ENCODE results near the gene MAPK6. TPM values are rescaled to one million over a fixed set of nuclear protein-coding genes. Genes with fewer than 3 reads are reported as not detected.

The MAPK6 gene
- total RNA-seq, 3 donors from 2014 or later (not counting 1 experiment from before 2014, with no cell fraction given), result 33.0 to 36.2 (median 33.1) TPM

- 100% methylated on average over 2 of the region's 2 CpGs for WGBS (ENCODE audit: insufficient coverage)
- peaks cover 8 to 18% of the 10 kb centered on the region in 2 donors for H3K4me1 Mint-ChIP-seq
- TF ChIP-seq CTCF (IDR thresholded peaks at IDR 0.05), result no peak
- Histone ChIP-seq H3K4me1 (ENCODE audit: control insufficient read depth, insufficient read depth, low read length) (no peaks in the 10 kb centered on the region), H3K27me3 (ENCODE audit: control insufficient read depth, insufficient read depth, low read length) (no peaks in the 10 kb centered on the region), H3K4me3 (ENCODE audit: low read length) (no peak overlapping the region), H3K27ac (ENCODE audit: low read length) (no peak overlapping the region), H3K36me3 (ENCODE audit: control insufficient read depth, insufficient read depth, low read length) (no peaks in the 10 kb centered on the region), H3K9me3 (ENCODE audit: control insufficient read depth, insufficient read depth, low read length) (peaks cover 9% of the 10 kb centered on the region)
- no peaks in the 10 kb centered on the region for H3K36me3 Mint-ChIP-seq
- H3K9me3 Mint-ChIP-seq, result peaks cover 0 to 5% of the 10 kb centered on the region in 2 donors
- H3K4me3 Mint-ChIP-seq, result no peak overlapping the region
- no peak overlapping the region for H3K27ac Mint-ChIP-seq
- H3K27me3 Mint-ChIP-seq (ENCODE audit: low read depth in 2 of 2), result no peaks in the 10 kb centered on the region
- no peak for DNase-seq
- intact Hi-C loops (cut with micrococcal nuclease), result no loop called here
- no peak for ATAC-seq
Observed at GRCh38 chr15:52030010-52030409, 11.0 kb downstream of the MAPK6 start.

- H3K27ac Mint-ChIP-seq, result no peak overlapping the region
- no peak for DNase-seq
- Histone ChIP-seq H3K9me3 (ENCODE audit: control insufficient read depth, insufficient read depth, low read length) (peaks cover 9% of the 10 kb centered on the region), H3K4me3 (ENCODE audit: low read length) (no peak overlapping the region), H3K27ac (ENCODE audit: low read length) (no peak overlapping the region), H3K4me1 (ENCODE audit: control insufficient read depth, insufficient read depth, low read length) (no peaks in the 10 kb centered on the region), H3K27me3 (ENCODE audit: control insufficient read depth, insufficient read depth, low read length) (no peaks in the 10 kb centered on the region), H3K36me3 (ENCODE audit: control insufficient read depth, insufficient read depth, low read length) (no peaks in the 10 kb centered on the region)
- no peak for TF ChIP-seq CTCF (IDR thresholded peaks at IDR 0.05)
- peaks cover 8 to 20% of the 10 kb centered on the region in 2 donors for H3K4me1 Mint-ChIP-seq
- H3K4me3 Mint-ChIP-seq, result no peak overlapping the region
- H3K27me3 Mint-ChIP-seq (ENCODE audit: low read depth in 2 of 2), result no peaks in the 10 kb centered on the region
- intact Hi-C loops (cut with micrococcal nuclease), result no loop called here
- peaks cover 0 to 5% of the 10 kb centered on the region in 2 donors for H3K9me3 Mint-ChIP-seq
- no peaks in the 10 kb centered on the region for H3K36me3 Mint-ChIP-seq
- ATAC-seq, result peak in 2 of 3 donors; percentile 47 to 73
- 91% methylated on average over 6 of the region's 7 CpGs for WGBS (ENCODE audit: insufficient coverage)
Observed at GRCh38 chr15:52031556-52031955, 12.5 kb downstream of the MAPK6 start.

- ATAC-seq, result peak in 1 of 3 donors; percentile 36
- H3K4me1 ChIP-seq (ENCODE audit: control insufficient read depth, insufficient read depth, low read length), result no peaks in the 10 kb centered on the region
- Mint-ChIP-seq H3K27ac (no peak overlapping the region), H3K9me3 (peaks cover 0 to 5% of the 10 kb centered on the region in 2 donors), H3K27me3 (ENCODE audit: low read depth in 2 of 2) (no peaks in the 10 kb centered on the region), H3K4me3 (no peak overlapping the region), H3K4me1 (peaks cover 28 to 37% of the 10 kb centered on the region in 2 donors), H3K36me3 (no peaks in the 10 kb centered on the region)
- peaks cover 9% of the 10 kb centered on the region for H3K9me3 ChIP-seq (ENCODE audit: control insufficient read depth, insufficient read depth, low read length)
- TF ChIP-seq CTCF (IDR thresholded peaks at IDR 0.05), result no peak
- intact Hi-C loops (cut with micrococcal nuclease), result no loop called here
- H3K4me3 ChIP-seq (ENCODE audit: low read length), result no peak overlapping the region
- no peak overlapping the region for H3K27ac ChIP-seq (ENCODE audit: low read length)
- H3K27me3 ChIP-seq (ENCODE audit: control insufficient read depth, insufficient read depth, low read length), result no peaks in the 10 kb centered on the region
- 69% methylated on average over 2 of the region's 2 CpGs for WGBS (ENCODE audit: insufficient coverage)
- DNase-seq, result no peak
- H3K36me3 ChIP-seq (ENCODE audit: control insufficient read depth, insufficient read depth, low read length), result no peaks in the 10 kb centered on the region
Observed at GRCh38 chr15:52037889-52038505, 19.0 kb downstream of the MAPK6 start.

All from natural killer cell (primary cell).